Breast epithelium (tissue), 3 donors: ENCODE results near the gene ROBO3.

Experiments
- CTCF ChIP-seq, 3 donors: fragments of 450-650 bp; IDR thresholded peaks; one replicate each; pipeline ENCODE4 v1.5.1; 2016 to 2017; ENCODE audit warnings: antibody characterized with exemption in 3 of 3, mild to moderate bottlenecking in 3 of 3, moderate library complexity in 3 of 3
- POLR2A ChIP-seq: fragments of 450-650 bp; IDR thresholded peaks from one replicate; pipeline ENCODE4 v1.6.1; 2016; ENCODE audit warnings: antibody characterized with exemption, mild to moderate bottlenecking, moderate library complexity
- POLR2AphosphoS5 ChIP-seq, 3 donors: sonication (generic); formaldehyde crosslinking; IDR thresholded peaks; one replicate each; pipeline ENCODE4 v1.6.1; 2017; ENCODE audit warnings: antibody characterized with exemption in 3 of 3

- TF ChIP-seq CTCF (IDR thresholded peaks at IDR 0.05) (no peak), POLR2A (no peak), POLR2AphosphoS5 (IDR thresholded peaks at IDR 0.05) (no peak)
Measured at GRCh38 chr11:124872280-124872679, 7.0 kb downstream of the ROBO3 start.
